IMR-90 (cell line): ENCODE results near the gene PCBP4. TPM values are rescaled to one million over a fixed set of nuclear protein-coding genes. Genes with fewer than 3 reads are reported as not detected.

Source experiments
- ATAC-seq: fragments of 200-7000 bp; cut with Tn5 transposase; 2 replicates; pipeline ENCODE4 v1.9.1; 2020; ENCODE audit warnings: low read depth, mild to moderate bottlenecking, moderate library complexity
- BruUV-seq: library from RNA; stranded (reverse); fragments of 400-500 nt; replicated peaks from 2 replicates; lab custom pipeline; 2021; lab: Mats Ljungman, UMichigan
- CTCF ChIA-PET: fragments of 300-600 bp; formaldehyde crosslinking; extraction: SDS; loops from one replicate; lab custom pipeline; 2021; ENCODE audit warnings: antibody characterized with exemption; lab: Yijun Ruan, JAX
- POLR2A ChIA-PET: fragments of 300-600 bp; sonication (Branson Sonifier 250); formaldehyde crosslinking; loops from one replicate; lab custom pipeline; 2022; ENCODE audit warnings: antibody characterized with exemption; ENCODE audit not compliant: unreplicated experiment; lab: Charles Lee
- DNase-seq: peaks from one replicate; pipeline ENCODE4 v3.0.0; 2013
- H2AFZ ChIP-seq: replicated peaks from 2 replicates; pipeline ENCODE3; 2013; ENCODE audit warnings: low read length, mild to moderate bottlenecking; ENCODE audit not compliant: poor library complexity
- H2AK5ac ChIP-seq: 2 replicates; pipeline ENCODE4 v1.6.1; 2013; ENCODE audit warnings: low read depth, low read length, inconsistent platforms
- H2AK9ac ChIP-seq: replicated peaks from 2 replicates; pipeline ENCODE3; 2013; ENCODE audit warnings: mild to moderate bottlenecking, low read depth, low read length, moderate library complexity; ENCODE audit not compliant: poor library complexity
- H2BK120ac ChIP-seq: 2 replicates; pipeline ENCODE4 v1.6.1; 2013; ENCODE audit warnings: low read depth, low read length, inconsistent platforms
- H2BK15ac ChIP-seq: 3 replicates; pipeline ENCODE4 v1.6.1; 2013; ENCODE audit warnings: low read depth, low read length, inconsistent platforms
- H2BK20ac ChIP-seq: 2 replicates; pipeline ENCODE4 v1.6.1; 2013; ENCODE audit warnings: low read depth, mild to moderate bottlenecking, inconsistent platforms, low read length, moderate library complexity
- H2BK5ac ChIP-seq: 2 replicates; pipeline ENCODE4 v1.6.1; 2013; ENCODE audit warnings: mild to moderate bottlenecking, low read depth, low read length, inconsistent platforms; ENCODE audit not compliant: poor library complexity, severe bottlenecking
- H3K14ac ChIP-seq: replicated peaks from 2 replicates; pipeline ENCODE4 v1.6.1; 2013; ENCODE audit warnings: low read depth, low read length, inconsistent platforms
- H3K18ac ChIP-seq: 2 replicates; pipeline ENCODE4 v1.6.1; 2013; ENCODE audit warnings: low read depth, low read length, control low read depth
- H3K23ac ChIP-seq: 2 replicates; pipeline ENCODE4 v1.6.1; 2013; ENCODE audit warnings: low read depth, low read length, inconsistent platforms
- H3K27ac ChIP-seq: 2 replicates; pipeline ENCODE4 v1.5.1; 2013; ENCODE audit warnings: mild to moderate bottlenecking, control low read depth, low read length; ENCODE audit not compliant: insufficient read depth
- H3K27me3 ChIP-seq: 2 replicates; pipeline ENCODE4 v1.6.1; 2013; ENCODE audit warnings: low read length; ENCODE audit not compliant: control insufficient read depth, insufficient read depth
- H3K36me3 ChIP-seq: 2 replicates; pipeline ENCODE4 v1.6.1; 2013; ENCODE audit warnings: low read length, mixed read lengths; ENCODE audit not compliant: control insufficient read depth, insufficient read depth
- H3K4ac ChIP-seq: 2 replicates; pipeline ENCODE4 v1.6.1; 2013; ENCODE audit warnings: low read depth, low read length, inconsistent platforms
- H3K4me1 ChIP-seq: 2 replicates; pipeline ENCODE4 v1.6.1; 2013; ENCODE audit warnings: low read length, mixed read lengths; ENCODE audit not compliant: control insufficient read depth, insufficient read depth
- H3K4me2 ChIP-seq: 2 replicates; pipeline ENCODE4 v1.6.1; 2013; ENCODE audit warnings: low read depth, mild to moderate bottlenecking, control low read depth, low read length, moderate library complexity
- H3K4me3 ChIP-seq: 2 replicates; pipeline ENCODE4 v1.5.1; 2013; ENCODE audit warnings: low read depth, mild to moderate bottlenecking, control low read depth, low read length, moderate library complexity; ENCODE audit not compliant: insufficient read depth
- H3K56ac ChIP-seq: 2 replicates; pipeline ENCODE4 v1.6.1; 2013; ENCODE audit warnings: low read length, inconsistent platforms; ENCODE audit not compliant: insufficient read depth; ENCODE audit errors: extremely low read depth
- H3K79me1 ChIP-seq, 2 experiments: 2 replicates each; pipeline ENCODE4 v1.6.1; 2013; ENCODE audit warnings: low read length in 2 of 2, inconsistent platforms in 1 of 2, low read depth in 1 of 2
- H3K9ac ChIP-seq: 2 replicates; pipeline ENCODE4 v1.6.1; 2013; ENCODE audit warnings: low read depth, low read length, control low read depth
- H3K9me1 ChIP-seq: 2 replicates; pipeline ENCODE4 v1.6.1; 2013; ENCODE audit warnings: low read length, inconsistent platforms; ENCODE audit not compliant: insufficient read depth
- H3K9me3 ChIP-seq: 2 replicates; pipeline ENCODE4 v1.6.1; 2013; ENCODE audit warnings: low read length; ENCODE audit not compliant: control insufficient read depth, insufficient read depth
- H4K20me1 ChIP-seq: 2 replicates; pipeline ENCODE4 v1.6.1; 2013; ENCODE audit warnings: low read length, inconsistent platforms; ENCODE audit not compliant: insufficient read depth
- H4K5ac ChIP-seq: 2 replicates; pipeline ENCODE4 v1.6.1; 2013; ENCODE audit warnings: mild to moderate bottlenecking, low read depth, low read length, control low read depth
- H4K8ac ChIP-seq, 2 experiments: 2 replicates each; pipeline ENCODE4 v1.6.1; 2013; ENCODE audit warnings: low read depth in 2 of 2, low read length in 2 of 2, control low read depth in 1 of 2, inconsistent platforms in 1 of 2
- H4K91ac ChIP-seq: 2 replicates; pipeline ENCODE4 v1.6.1; 2013; ENCODE audit warnings: low read depth, low read length, inconsistent platforms; ENCODE audit not compliant: insufficient read depth
- BHLHE40 ChIP-seq: fragments of 150-350 bp; IDR thresholded peaks from 2 replicates; pipeline ENCODE4 v1.6.1; 2016; ENCODE audit warnings: mild to moderate bottlenecking, low read depth, low read length
- CEBPB ChIP-seq: IDR thresholded peaks from 2 replicates; pipeline ENCODE4 v1.6.1; 2012; ENCODE audit warnings: low read depth, low read length, improper control_type of control experiment
- FOS ChIP-seq: fragments of 150-350 bp; IDR thresholded peaks from 2 replicates; pipeline ENCODE4 v1.6.1; 2016; ENCODE audit warnings: low read depth, low read length
- MAFK ChIP-seq: IDR thresholded peaks from 2 replicates; pipeline ENCODE4 v1.6.1; 2012; ENCODE audit warnings: low read depth, low read length, improper control_type of control experiment
- MAZ ChIP-seq: IDR thresholded peaks from 2 replicates; pipeline ENCODE4 v1.6.1; 2012; ENCODE audit warnings: low read depth, mild to moderate bottlenecking, low read length, improper control_type of control experiment, moderate library complexity, borderline replicate concordance
- MXI1 ChIP-seq: IDR thresholded peaks from 2 replicates; pipeline ENCODE4 v1.6.1; 2012; ENCODE audit warnings: low read depth, mild to moderate bottlenecking, low read length, moderate library complexity, borderline replicate concordance
- NFE2L2 ChIP-seq: fragments of 150-350 bp; IDR thresholded peaks from 2 replicates; pipeline ENCODE4 v1.6.1; 2016; ENCODE audit warnings: low read depth, mild to moderate bottlenecking, low read length
- RAD21 ChIP-seq: IDR thresholded peaks from 2 replicates; pipeline ENCODE4 v1.6.1; 2012; ENCODE audit warnings: low read length, improper control_type of control experiment
- RCOR1 ChIP-seq: IDR thresholded peaks from 2 replicates; pipeline ENCODE4 v1.6.1; 2012; ENCODE audit warnings: mild to moderate bottlenecking, low read length, improper control_type of control experiment; ENCODE audit not compliant: insufficient replicate concordance
- RFX5 ChIP-seq: IDR thresholded peaks from 2 replicates; pipeline ENCODE4 v1.8.0; 2012; ENCODE audit warnings: low read depth, mild to moderate bottlenecking, low read length, moderate library complexity
- SMC3 ChIP-seq: fragments of 150-350 bp; IDR thresholded peaks from 2 replicates; pipeline ENCODE4 v1.6.1; 2016; ENCODE audit warnings: low read depth, mild to moderate bottlenecking, antibody characterized with exemption, low read length, moderate library complexity
- WGBS, 2 experiments: methylation state at CpG; one replicate each; pipeline versions ENCODE4 v1.1.5 to v1.1.7; 2013; ENCODE audit warnings: missing lambda C conversion rate in 2 of 2; ENCODE audit not compliant: insufficient read length in 1 of 2; ENCODE audit errors: extremely low coverage in 2 of 2; 5-methylcytosine and 5-hydroxymethylcytosine counted together
- dilution Hi-C: fragments of 300-500 bp; cut with HindIII; formaldehyde crosslinking; loops from one replicate; pipeline ENCODE4 v1.14.3; 2018; ENCODE audit warnings: low sequenced_read_pairs; ENCODE audit not compliant: unreplicated experiment
- in situ Hi-C: fragments of 300-500 bp; cut with MboI; formaldehyde crosslinking; loops from 3 replicates; pipeline ENCODE4 v1.14.3; 2019; ENCODE audit warnings: low sequenced_read_pairs, inconsistent platforms, mixed read lengths
- intact Hi-C: fragments of 100-400 bp; cut with micrococcal nuclease; formaldehyde crosslinking; loops from 2 replicates; pipeline ENCODE4 v1.10.0; 2022
- polyA plus RNA-seq, 3 experiments: library from polyadenylated mRNA; depleted of rRNA; stranded (reverse); fragments of >200 nt; gene quantifications; 2 replicates each; pipeline ENCODE4 v1.2.3, GENCODE V29; 2012; ENCODE audit warnings: low replicate concordance in 1 of 3
- total RNA-seq: library from RNA; depleted of rRNA; stranded (reverse); fragments of >200 nt; gene quantifications from 2 replicates; pipeline ENCODE4 v1.2.3, GENCODE V29; 2012
- TF ChIP-seq, protein P1 (sequence below): conservative IDR thresholded peaks from 2 replicates; pipeline ENCODE4 v1.5.1; 2012; ENCODE audit warnings: mild to moderate bottlenecking, low read depth, low read length, improper control_type of control experiment
- TF ChIP-seq, protein P2 (sequence below): fragments of 150-350 bp; IDR thresholded peaks from 2 replicates; pipeline ENCODE4 v1.6.1; 2017; ENCODE audit warnings: mild to moderate bottlenecking, antibody characterized with exemption, low read length, low read depth
- TF ChIP-seq, protein P3 (sequence below): fragments of 150-350 bp; IDR thresholded peaks from 2 replicates; pipeline ENCODE4 v1.6.1; 2016; ENCODE audit warnings: low read depth, mild to moderate bottlenecking, low read length, moderate library complexity, borderline replicate concordance

PCBP4 gene
- total and polyA plus RNA-seq, 2 of the 4 experiments (the other 2 are of a cell fraction) = 70.8 to 110 TPM

DNA sequence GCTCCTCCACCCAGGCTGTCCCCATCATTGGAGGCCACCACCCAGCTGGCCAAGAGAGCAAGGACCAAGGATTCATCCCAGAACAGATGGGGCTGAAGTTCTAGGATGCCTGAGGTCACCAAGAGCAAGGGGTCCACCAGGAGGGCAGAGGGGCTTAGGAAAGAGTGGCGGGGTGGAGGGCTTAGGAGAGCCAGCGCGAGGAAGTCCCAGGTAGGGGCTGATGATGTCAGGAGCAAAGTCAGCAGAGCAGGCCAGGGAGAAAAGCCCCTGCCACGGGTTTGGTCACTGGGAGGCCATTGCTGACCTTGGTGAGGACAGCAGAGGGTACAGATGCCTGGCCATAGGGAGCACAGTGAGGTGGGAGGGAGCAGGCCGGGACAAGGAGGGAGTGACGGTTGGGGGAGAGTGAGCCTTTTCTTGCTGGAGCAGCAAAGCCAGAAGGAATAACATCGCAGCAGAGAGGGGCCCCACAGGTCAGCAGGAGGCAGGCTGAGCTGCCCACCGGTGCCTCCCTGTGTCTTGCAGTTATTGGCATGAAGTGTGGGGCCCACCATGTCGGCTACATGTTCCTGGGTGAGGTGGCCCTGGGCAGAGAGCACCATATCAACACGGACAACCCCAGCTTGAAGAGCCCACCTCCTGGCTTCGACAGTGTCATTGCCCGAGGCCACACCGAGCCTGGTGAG is 19.9 kb downstream of the PCBP4 start:
- POLR2A ChIA-PET = no interaction called here
- H3K79me1 ChIP-seq = peaks cover 5 to 12% of the 10 kb centered on the region in 2 experiments; a peak in 2 of 4 replicates
- no peaks in the 10 kb centered on the region for H4K20me1 ChIP-seq
- no peak overlapping the region for H4K91ac ChIP-seq
- TF ChIP-seq RCOR1 (no peak), FOS (no peak), MAZ (no peak), NFE2L2 (no peak), BHLHE40 (no peak), MXI1 (no peak), RAD21 (no peak), SMC3 (no peak), CEBPB (no peak), RFX5 (no peak), MAFK (no peak)
- TF ChIP-seq, protein P1, sequence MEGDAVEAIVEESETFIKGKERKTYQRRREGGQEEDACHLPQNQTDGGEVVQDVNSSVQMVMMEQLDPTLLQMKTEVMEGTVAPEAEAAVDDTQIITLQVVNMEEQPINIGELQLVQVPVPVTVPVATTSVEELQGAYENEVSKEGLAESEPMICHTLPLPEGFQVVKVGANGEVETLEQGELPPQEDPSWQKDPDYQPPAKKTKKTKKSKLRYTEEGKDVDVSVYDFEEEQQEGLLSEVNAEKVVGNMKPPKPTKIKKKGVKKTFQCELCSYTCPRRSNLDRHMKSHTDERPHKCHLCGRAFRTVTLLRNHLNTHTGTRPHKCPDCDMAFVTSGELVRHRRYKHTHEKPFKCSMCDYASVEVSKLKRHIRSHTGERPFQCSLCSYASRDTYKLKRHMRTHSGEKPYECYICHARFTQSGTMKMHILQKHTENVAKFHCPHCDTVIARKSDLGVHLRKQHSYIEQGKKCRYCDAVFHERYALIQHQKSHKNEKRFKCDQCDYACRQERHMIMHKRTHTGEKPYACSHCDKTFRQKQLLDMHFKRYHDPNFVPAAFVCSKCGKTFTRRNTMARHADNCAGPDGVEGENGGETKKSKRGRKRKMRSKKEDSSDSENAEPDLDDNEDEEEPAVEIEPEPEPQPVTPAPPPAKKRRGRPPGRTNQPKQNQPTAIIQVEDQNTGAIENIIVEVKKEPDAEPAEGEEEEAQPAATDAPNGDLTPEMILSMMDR = no peak
- TF ChIP-seq, protein P2, sequence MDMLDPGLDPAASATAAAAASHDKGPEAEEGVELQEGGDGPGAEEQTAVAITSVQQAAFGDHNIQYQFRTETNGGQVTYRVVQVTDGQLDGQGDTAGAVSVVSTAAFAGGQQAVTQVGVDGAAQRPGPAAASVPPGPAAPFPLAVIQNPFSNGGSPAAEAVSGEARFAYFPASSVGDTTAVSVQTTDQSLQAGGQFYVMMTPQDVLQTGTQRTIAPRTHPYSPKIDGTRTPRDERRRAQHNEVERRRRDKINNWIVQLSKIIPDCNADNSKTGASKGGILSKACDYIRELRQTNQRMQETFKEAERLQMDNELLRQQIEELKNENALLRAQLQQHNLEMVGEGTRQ = no peak
- TF ChIP-seq, protein P3, sequence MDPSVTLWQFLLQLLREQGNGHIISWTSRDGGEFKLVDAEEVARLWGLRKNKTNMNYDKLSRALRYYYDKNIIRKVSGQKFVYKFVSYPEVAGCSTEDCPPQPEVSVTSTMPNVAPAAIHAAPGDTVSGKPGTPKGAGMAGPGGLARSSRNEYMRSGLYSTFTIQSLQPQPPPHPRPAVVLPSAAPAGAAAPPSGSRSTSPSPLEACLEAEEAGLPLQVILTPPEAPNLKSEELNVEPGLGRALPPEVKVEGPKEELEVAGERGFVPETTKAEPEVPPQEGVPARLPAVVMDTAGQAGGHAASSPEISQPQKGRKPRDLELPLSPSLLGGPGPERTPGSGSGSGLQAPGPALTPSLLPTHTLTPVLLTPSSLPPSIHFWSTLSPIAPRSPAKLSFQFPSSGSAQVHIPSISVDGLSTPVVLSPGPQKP = no peak
- H3K4ac ChIP-seq = no peak overlapping the region
- no peak overlapping the region for H4K8ac ChIP-seq
- intact Hi-C loops (no loop called here), in situ Hi-C loops (loop anchor here (25.0 kb wide), 1 partner anchor 560 kb away; the partner anchor contains the start of genes MANF and RBM15B), dilution Hi-C loops (no loop called here)
- H2BK20ac ChIP-seq = no peak overlapping the region
- H3K9me3 ChIP-seq = no peaks in the 10 kb centered on the region
- no peak overlapping the region for H2AK9ac ChIP-seq
- CTCF ChIA-PET = interaction anchor here (0.6 kb wide), 1 partner anchor 468 kb away, joined by 3 read pairs; no protein-coding TSS in a partner anchor
- no peak overlapping the region for H3K27ac ChIP-seq
- no peak overlapping the region for H3K23ac ChIP-seq
- DNase-seq (no peak), ATAC-seq (no peak)
- no peak overlapping the region for H2BK120ac ChIP-seq
- H3K4me3 ChIP-seq = no peak overlapping the region
- no peak overlapping the region for H3K18ac ChIP-seq
- no TSS peak for BruUV-seq
- no peak overlapping the region for H2AFZ ChIP-seq
- peaks cover 2% of the 10 kb centered on the region; the same call in 1 of the 2 replicates for H3K36me3 ChIP-seq
- H3K27me3 ChIP-seq = no peaks in the 10 kb centered on the region
- peaks cover 12% of the 10 kb centered on the region for H3K9me1 ChIP-seq
- H2BK5ac ChIP-seq = no peak overlapping the region
- H4K5ac ChIP-seq = no peak overlapping the region
- no peak overlapping the region for H3K9ac ChIP-seq
- H2AK5ac ChIP-seq = no peak overlapping the region
- H2BK15ac ChIP-seq = no peak overlapping the region
- H3K4me1 ChIP-seq = peaks cover 9% of the 10 kb centered on the region
- H3K4me2 ChIP-seq = no peak overlapping the region
- H3K56ac ChIP-seq = no peak overlapping the region
- WGBS, 2 experiments = 53% methylated on average over 4 of the region's 13 CpGs; no CpG with 5 or more reads in 1 of the 2 experiments
- H3K14ac ChIP-seq = no peak overlapping the region
